ENCODE measurements around the gene C19orf38. TPM values are rescaled to one million over a fixed set of nuclear protein-coding genes. Genes with fewer than 3 reads are reported as not detected.
A peak's percentile ranks its signal among the peaks of the same experiment; 100 is the strongest.
"Not testable (repeated sequence)": the region's sequence is repeated elsewhere in the genome, so short reads cannot be mapped to it uniquely, and the experiment has no call there.

C19orf38 gene
- total and polyA plus RNA-seq, 9 of the 15 experiments (the other 6 are each of a cell fraction or from before 2014, with no cell fraction given): 0.14 to 0.18 TPM; not detected in 7

- H2AFZ ChIP-seq (ENCODE audit: low read depth, low read length); H3K9ac ChIP-seq (ENCODE audit: insufficient read depth in 1 of 2, low read depth in 2 of 2, low read length in 2 of 2); H3K4me2 ChIP-seq (ENCODE audit: insufficient read depth, low read length); DNase-seq (ENCODE audit: extremely low read depth in 1 of 4, low spot score in 3 of 4); H3K79me2 ChIP-seq (ENCODE audit: control insufficient read depth, insufficient read depth, low read length); CTCF ChIA-PET (ENCODE audit: low intra/inter-chr PET ratio); H3K27ac ChIP-seq (ENCODE audit: extremely low read depth, low read depth, low read length); H3K4me3 ChIP-seq; H3K27me3 ChIP-seq (ENCODE audit: control insufficient read depth in 2 of 2, insufficient read depth in 2 of 2, low read length in 2 of 2); BruUV-seq (replicated peaks); H4K20me1 ChIP-seq (replicated peaks; ENCODE audit: control insufficient read depth, insufficient read depth, low read length); FAIRE-seq; ATAC-seq; intact Hi-C loops (cut with micrococcal nuclease); H3K9me1 ChIP-seq (ENCODE audit: control insufficient read depth, insufficient read depth, low read length); in situ Hi-C loops (cut with MboI): not testable (repeated sequence)
- 95% methylated on average over 7 of the region's 7 CpGs for WGBS (ENCODE audit: insufficient coverage, low coverage, missing lambda C conversion rate)
- POLR2A ChIA-PET: interaction anchor here (1.3 to 3.1 kb wide), 3 partner anchors 13 to 26 kb away, joined by 6 to 20 read pairs (median 10); no protein-coding TSS in a partner anchor
- peaks cover 13% of the 10 kb centered on the region for H3K9me3 ChIP-seq (replicated peaks; ENCODE audit: control insufficient read depth, insufficient read depth, low read depth, low read length)
- peaks cover 25% of the 10 kb centered on the region; the same call in 2 of the 3 replicates for H3K36me3 ChIP-seq (ENCODE audit: control insufficient read depth, insufficient read depth, low read length)
- peak; percentile 93 for TF ChIP-seq ZNF121 (CRISPR knock-in tag; conservative IDR thresholded peaks at IDR 0.05)
- H3K4me1 ChIP-seq (replicated peaks in 1 of 2; ENCODE audit: control insufficient read depth in 2 of 2, insufficient read depth in 2 of 2, low read length in 2 of 2): peaks cover 17 to 36% of the 10 kb centered on the region in 2 experiments; a peak in 4 of 5 replicates
Measured at GRCh38 chr19:10837649-10838048, 10.6 kb upstream of the C19orf38 start.

- no peaks in the 10 kb centered on the region for H3K27me3 ChIP-seq (ENCODE audit: control insufficient read depth in 2 of 2, insufficient read depth in 2 of 2, low read length in 2 of 2)
- in situ Hi-C loops (cut with MboI) (no loop called here), intact Hi-C loops (cut with micrococcal nuclease) (no loop called here)
- no peaks in the 10 kb centered on the region for H3K9me1 ChIP-seq (ENCODE audit: control insufficient read depth, insufficient read depth, low read length)
- H3K4me2 ChIP-seq (ENCODE audit: insufficient read depth, low read length): no peak overlapping the region
- FAIRE-seq: no peak
- peak overlapping the region; percentile 77; the same call in 1 of the 2 replicates for H2AFZ ChIP-seq (ENCODE audit: low read depth, low read length)
- no peak overlapping the region for H3K9ac ChIP-seq (ENCODE audit: insufficient read depth in 1 of 2, low read depth in 2 of 2, low read length in 2 of 2)
- peaks cover 7% of the 10 kb centered on the region; the same call in 2 of the 3 replicates for H3K79me2 ChIP-seq (ENCODE audit: control insufficient read depth, insufficient read depth, low read length)
- H3K27ac ChIP-seq (ENCODE audit: extremely low read depth, low read depth, low read length): no peak overlapping the region
- WGBS (ENCODE audit: insufficient coverage, low coverage, missing lambda C conversion rate): 87% methylated on average over 11 of the region's 11 CpGs
- ATAC-seq: no peak
- H4K20me1 ChIP-seq (replicated peaks; ENCODE audit: control insufficient read depth, insufficient read depth, low read length): peaks cover 7% of the 10 kb centered on the region; the same call in 1 of the 2 replicates
- CTCF ChIA-PET (ENCODE audit: low intra/inter-chr PET ratio): no interaction called here
- POLR2A ChIA-PET: interaction anchor here (0.6 to 3.1 kb wide), 3 partner anchors 25 to 483 kb away, joined by 3 to 20 read pairs (median 3); no protein-coding TSS in a partner anchor
- no peak for DNase-seq (ENCODE audit: extremely low read depth in 1 of 4, low spot score in 3 of 4)
- BruUV-seq (replicated peaks): no TSS peak
- H3K4me1 ChIP-seq (replicated peaks in 1 of 2; ENCODE audit: control insufficient read depth in 2 of 2, insufficient read depth in 2 of 2, low read length in 2 of 2): peaks cover 25 to 35% of the 10 kb centered on the region in 2 experiments; a peak in 4 of 5 replicates
- H3K9me3 ChIP-seq (replicated peaks; ENCODE audit: control insufficient read depth, insufficient read depth, low read depth, low read length): peaks cover 13% of the 10 kb centered on the region
- peaks cover 18% of the 10 kb centered on the region; the same call in 1 of the 3 replicates for H3K36me3 ChIP-seq (ENCODE audit: control insufficient read depth, insufficient read depth, low read length)
- no peak overlapping the region for H3K4me3 ChIP-seq
- TF ChIP-seq RREB1 (CRISPR knock-in tag; IDR thresholded peaks at IDR 0.05) (no peak), POLR2A (conservative IDR thresholded peaks at IDR 0.05) (peak; percentile 59; the same call in 1 of the 2 replicates), ZBTB26 (CRISPR knock-in tag; IDR thresholded peaks at IDR 0.05) (no peak), ZNF134 (CRISPR knock-in tag; conservative IDR thresholded peaks at IDR 0.05) (no peak), CBX3 (IDR thresholded peaks at IDR 0.05; ENCODE audit: borderline replicate concordance in 1 of 2, low read length in 2 of 2) (peak in 1 of 2 experiments; percentile 57; a peak in 1 of 3 replicates), THRA (IDR thresholded peaks at IDR 0.05) (no peak)
Measured at GRCh38 chr19:10838377-10838776, 9.8 kb upstream of the C19orf38 start.

All from K562 (cell line).